ENCODE measurements around the gene TPST1. TPM values are rescaled to one million over a fixed set of nuclear protein-coding genes. Genes with fewer than 3 reads are reported as not detected.
"Not testable (repeated sequence)": the region's sequence is repeated elsewhere in the genome, so short reads cannot be mapped to it uniquely, and the experiment has no call there.

Gene TPST1
- total RNA-seq, 4 donors from 2014 or later = 1.5 to 28.3 (median 9.7) TPM

DNA sequence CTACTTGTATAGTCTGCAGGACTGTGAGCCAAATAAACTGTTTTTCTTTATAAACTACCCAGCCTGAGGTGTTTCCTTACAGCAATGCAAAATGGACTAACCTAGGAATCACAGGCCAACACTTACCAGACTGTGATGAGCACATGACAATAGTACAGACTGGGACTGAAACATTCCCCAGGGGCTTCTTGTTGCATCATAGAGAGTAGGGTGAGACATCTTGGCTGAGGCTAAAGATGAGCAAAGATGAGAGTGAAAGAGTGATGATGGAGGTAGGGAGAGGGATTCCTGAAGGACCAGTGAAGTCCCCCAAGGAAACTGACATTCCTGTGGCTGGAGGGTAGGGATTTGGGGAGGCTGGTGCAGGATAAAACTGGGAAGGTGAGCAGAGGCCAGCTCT, 194.4 kb downstream of the TPST1 start:
- H3K27me3 ChIP-seq = no peaks in the 10 kb centered on the region
- in situ Hi-C loops (cut with MboI; ENCODE audit: low pct_ligation_motif_present in 1 of 4, low pct_unique_long_range_greater_than_20kb in 1 of 4, low sequenced_read_pairs in 3 of 4) (no loop called here), intact Hi-C loops (cut with DNase I; ENCODE audit: low total_unique reads) (no loop called here)
- no peaks in the 10 kb centered on the region for H3K9me3 ChIP-seq
- TF ChIP-seq CTCF (IDR thresholded peaks at IDR 0.05) (no peak), EP300 (IDR thresholded peaks at IDR 0.05; ENCODE audit: low read depth) (no peak), POLR2A (IDR thresholded peaks at IDR 0.05) (no peak), POLR2AphosphoS5 (IDR thresholded peaks at IDR 0.05) (no peak)
- H3K27ac ChIP-seq = no peak overlapping the region
- H3K4me1 ChIP-seq = no peaks in the 10 kb centered on the region
- H3K4me3 ChIP-seq = no peak overlapping the region
- DNase-seq = no peak
- H3K36me3 ChIP-seq = no peaks in the 10 kb centered on the region

GRCh38 chr7:66400400-66400799, 195.3 kb downstream of the TPST1 start:
- DNase-seq = no peak
- no peaks in the 10 kb centered on the region for H3K4me1 ChIP-seq
- TF ChIP-seq CTCF (IDR thresholded peaks at IDR 0.05) = no peak
- 88% methylated on average over 3 of the region's 3 CpGs for WGBS, 2 donors (ENCODE audit: low coverage in 1 of 2)
- H3K27me3 ChIP-seq = no peaks in the 10 kb centered on the region
- no peak overlapping the region for H3K27ac ChIP-seq
- H3K4me3 ChIP-seq = no peak overlapping the region
- no peaks in the 10 kb centered on the region for H3K36me3 ChIP-seq
- intact Hi-C loops (cut with DNase I; ENCODE audit: low total_unique reads) = no loop called here
- in situ Hi-C loops (cut with MboI; ENCODE audit: low pct_ligation_motif_present in 1 of 4, low pct_unique_long_range_greater_than_20kb in 1 of 4, low sequenced_read_pairs in 3 of 4) = loop anchor here in 2 of 4 donors (25.0 kb wide), 2 partner anchors 88 to 363 kb away; no protein-coding TSS in a partner anchor
- H3K9me3 ChIP-seq = no peaks in the 10 kb centered on the region

DNA sequence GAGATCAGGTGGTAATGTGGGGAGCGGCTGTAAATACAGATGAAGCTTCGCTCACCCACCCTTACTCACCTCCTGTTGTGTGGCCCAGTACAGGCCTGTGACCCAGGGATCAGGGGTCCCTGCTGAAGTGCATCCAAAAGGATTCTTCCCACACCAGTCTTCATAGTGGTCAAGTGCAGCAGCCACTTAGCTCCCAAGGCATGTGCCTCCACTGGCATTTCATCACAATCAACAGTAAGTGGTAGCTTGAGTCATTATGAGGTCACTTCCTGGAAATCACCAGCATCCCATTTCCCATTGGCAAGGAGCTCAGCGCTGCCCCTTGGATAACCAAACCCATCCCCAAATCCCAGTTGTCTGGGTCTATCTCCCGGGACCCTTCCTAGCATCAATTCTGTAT, 196.0 kb downstream of the TPST1 start:
- intact Hi-C loops (cut with DNase I; ENCODE audit: low total_unique reads); H3K4me3 ChIP-seq; DNase-seq; H3K27ac ChIP-seq; H3K4me1 ChIP-seq; H3K27me3 ChIP-seq; H3K9me3 ChIP-seq; H3K36me3 ChIP-seq: not testable (repeated sequence)
- 95 to 100% methylated on average over 1 to 4 of the region's 4 CpGs for WGBS, 2 donors (ENCODE audit: low coverage in 1 of 2)
- in situ Hi-C loops (cut with MboI; ENCODE audit: low pct_ligation_motif_present in 1 of 4, low pct_unique_long_range_greater_than_20kb in 1 of 4, low sequenced_read_pairs in 3 of 4) = loop anchor here in 2 of 4 donors (25.0 kb wide), 2 partner anchors 89 to 364 kb away; no protein-coding TSS in a partner anchor

DNA sequence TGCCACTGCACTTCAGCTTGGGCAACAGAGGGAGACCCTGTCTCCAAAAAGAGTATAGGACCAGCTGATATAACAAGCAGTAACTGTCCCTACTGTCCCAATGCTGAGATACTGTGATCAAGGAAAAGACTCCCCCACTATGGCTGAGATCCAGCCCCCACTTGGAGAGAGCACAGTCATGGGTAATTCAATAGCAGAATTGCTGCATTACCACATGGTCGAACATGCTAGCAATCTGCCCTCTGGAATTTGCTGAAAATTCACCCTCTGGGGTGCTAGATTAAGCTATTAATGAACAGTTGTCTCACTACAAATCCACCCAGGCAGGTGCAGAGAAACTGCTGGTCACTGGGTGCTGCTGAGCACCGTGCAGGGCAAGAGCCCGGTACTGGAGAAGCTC, 196.8 kb downstream of the TPST1 start:
- H3K27ac ChIP-seq; DNase-seq; H3K9me3 ChIP-seq; H3K36me3 ChIP-seq; H3K4me3 ChIP-seq; H3K27me3 ChIP-seq; H3K4me1 ChIP-seq; intact Hi-C loops (cut with DNase I; ENCODE audit: low total_unique reads): not testable (repeated sequence)
- in situ Hi-C loops (cut with MboI; ENCODE audit: low pct_ligation_motif_present in 1 of 4, low pct_unique_long_range_greater_than_20kb in 1 of 4, low sequenced_read_pairs in 3 of 4) = loop anchor here in 2 of 4 donors (25.0 kb wide), 2 partner anchors 90 to 365 kb away; no protein-coding TSS in a partner anchor
- 97% methylated on average over 3 of the region's 3 CpGs; no CpG with 5 or more reads in 1 of the 2 donors for WGBS, 2 donors (ENCODE audit: low coverage in 1 of 2)

GRCh38 chr7:66403564-66403963, 198.4 kb downstream of the TPST1 start:
- H3K27ac ChIP-seq = no peak overlapping the region
- in situ Hi-C loops (cut with MboI; ENCODE audit: low pct_ligation_motif_present in 1 of 4, low pct_unique_long_range_greater_than_20kb in 1 of 4, low sequenced_read_pairs in 3 of 4) (loop anchor here in 2 of 4 donors (25.0 kb wide), 2 partner anchors 91 to 366 kb away; no protein-coding TSS in a partner anchor), intact Hi-C loops (cut with DNase I; ENCODE audit: low total_unique reads) (no loop called here)
- no peak overlapping the region for H3K4me3 ChIP-seq
- H3K9me3 ChIP-seq = no peaks in the 10 kb centered on the region
- no peaks in the 10 kb centered on the region for H3K36me3 ChIP-seq
- H3K27me3 ChIP-seq = no peaks in the 10 kb centered on the region
- 89 to 94% methylated on average over 4 of the region's 4 CpGs for WGBS, 2 donors (ENCODE audit: low coverage in 1 of 2)
- H3K4me1 ChIP-seq = peaks cover 0 to 2% (median 0%) of the 10 kb centered on the region in 4 donors
- TF ChIP-seq CTCF (IDR thresholded peaks at IDR 0.05) (no peak), POLR2A (IDR thresholded peaks at IDR 0.05) (no peak), EP300 (IDR thresholded peaks at IDR 0.05; ENCODE audit: low read depth) (no peak), POLR2AphosphoS5 (IDR thresholded peaks at IDR 0.05) (no peak)
- no peak for DNase-seq
